ENCODE measurements around the gene ABCA2.

The ABCA2 gene

DNA sequence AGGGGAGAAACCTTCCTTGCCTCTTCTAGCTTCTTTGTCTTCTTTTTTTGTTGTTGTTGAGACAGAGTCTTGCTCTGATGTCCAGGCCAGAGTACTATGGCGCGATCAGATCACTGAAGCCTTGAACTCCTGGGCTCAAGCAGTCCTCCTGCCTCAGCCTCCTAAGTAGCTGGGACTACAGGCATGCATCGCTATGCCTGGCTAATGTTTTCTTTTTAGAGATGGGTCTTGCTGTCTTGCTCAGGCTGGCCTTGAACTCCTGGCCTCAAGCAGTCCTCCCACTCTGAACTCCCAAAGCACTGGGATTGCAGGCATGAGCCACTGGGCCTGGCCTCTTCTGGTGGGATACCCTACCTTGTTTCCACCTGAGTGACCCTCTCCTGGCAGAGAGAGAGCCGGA is 39.2 kb downstream of the ABCA2 start:
- Histone ChIP-seq H3K4me1 (ENCODE audit: insufficient read depth, low read length, poor library complexity, severe bottlenecking) (peaks cover 10% of the 10 kb centered on the region), H3K27me3 (ENCODE audit: insufficient read depth, low read length, poor library complexity, severe bottlenecking) (no peaks in the 10 kb centered on the region), H3K9me3 (ENCODE audit: insufficient read depth, low read depth, low read length) (no peaks in the 10 kb centered on the region), H3K79me2 (ENCODE audit: insufficient read depth, low read length) (peaks cover 13% of the 10 kb centered on the region), H3K9ac (ENCODE audit: low read depth, low read length, poor library complexity, severe bottlenecking) (no peak overlapping the region), H3K9me2 (replicated peaks; ENCODE audit: low read depth, low read length) (no peaks in the 10 kb centered on the region), H3F3A (ENCODE audit: low read depth) (no peaks in the 10 kb centered on the region), H3K4me3 (ENCODE audit: low read length, poor library complexity, severe bottlenecking) (no peak overlapping the region), H4K20me1 (ENCODE audit: insufficient read depth, low read length, poor library complexity, severe bottlenecking) (peaks cover 10% of the 10 kb centered on the region), H2AFZ (ENCODE audit: low read length) (no peak overlapping the region), H3K36me3 (ENCODE audit: insufficient read depth, low read length) (no peaks in the 10 kb centered on the region), H3K4me2 (ENCODE audit: low read depth, low read length, poor library complexity, severe bottlenecking) (no peak overlapping the region)
- TF ChIP-seq, protein P1, sequence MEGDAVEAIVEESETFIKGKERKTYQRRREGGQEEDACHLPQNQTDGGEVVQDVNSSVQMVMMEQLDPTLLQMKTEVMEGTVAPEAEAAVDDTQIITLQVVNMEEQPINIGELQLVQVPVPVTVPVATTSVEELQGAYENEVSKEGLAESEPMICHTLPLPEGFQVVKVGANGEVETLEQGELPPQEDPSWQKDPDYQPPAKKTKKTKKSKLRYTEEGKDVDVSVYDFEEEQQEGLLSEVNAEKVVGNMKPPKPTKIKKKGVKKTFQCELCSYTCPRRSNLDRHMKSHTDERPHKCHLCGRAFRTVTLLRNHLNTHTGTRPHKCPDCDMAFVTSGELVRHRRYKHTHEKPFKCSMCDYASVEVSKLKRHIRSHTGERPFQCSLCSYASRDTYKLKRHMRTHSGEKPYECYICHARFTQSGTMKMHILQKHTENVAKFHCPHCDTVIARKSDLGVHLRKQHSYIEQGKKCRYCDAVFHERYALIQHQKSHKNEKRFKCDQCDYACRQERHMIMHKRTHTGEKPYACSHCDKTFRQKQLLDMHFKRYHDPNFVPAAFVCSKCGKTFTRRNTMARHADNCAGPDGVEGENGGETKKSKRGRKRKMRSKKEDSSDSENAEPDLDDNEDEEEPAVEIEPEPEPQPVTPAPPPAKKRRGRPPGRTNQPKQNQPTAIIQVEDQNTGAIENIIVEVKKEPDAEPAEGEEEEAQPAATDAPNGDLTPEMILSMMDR (conservative IDR thresholded peaks at IDR 0.05; ENCODE audit: low read length): no peak
- TF ChIP-seq EZH2phosphoT487 (IDR thresholded peaks at IDR 0.05; ENCODE audit: borderline replicate concordance): no peak

DNA sequence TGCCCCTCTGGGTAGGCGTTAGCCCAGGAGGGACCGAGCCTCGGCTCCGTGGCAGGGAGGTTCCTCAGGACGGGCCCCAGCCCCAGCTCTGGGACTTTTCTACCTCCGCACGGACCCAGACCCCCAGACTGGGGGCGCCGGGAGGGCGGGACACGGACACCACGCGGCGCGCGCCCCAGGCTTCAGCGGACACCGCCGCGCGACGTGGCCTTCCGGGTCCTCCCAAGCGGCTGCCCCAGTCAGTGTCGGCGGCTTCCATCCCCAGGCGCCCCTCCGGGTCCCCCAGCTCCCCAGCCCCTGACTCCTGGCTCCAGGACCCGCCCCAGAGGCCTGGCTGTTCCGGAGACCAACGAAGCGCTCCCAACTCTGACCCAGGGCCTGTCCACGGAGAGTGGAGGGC is 42.2 kb downstream of the ABCA2 start:
- TF ChIP-seq, protein P1 (conservative IDR thresholded peaks at IDR 0.05; ENCODE audit: low read length): no peak
- TF ChIP-seq EZH2phosphoT487 (IDR thresholded peaks at IDR 0.05; ENCODE audit: borderline replicate concordance): no peak
- Histone ChIP-seq H3K79me2 (ENCODE audit: insufficient read depth, low read length) (no peaks in the 10 kb centered on the region), H2AFZ (ENCODE audit: low read length) (no peak overlapping the region), H3K4me2 (ENCODE audit: low read depth, low read length, poor library complexity, severe bottlenecking) (no peak overlapping the region), H4K20me1 (ENCODE audit: insufficient read depth, low read length, poor library complexity, severe bottlenecking) (no peaks in the 10 kb centered on the region), H3K9me3 (ENCODE audit: insufficient read depth, low read depth, low read length) (no peaks in the 10 kb centered on the region), H3K4me3 (ENCODE audit: low read length, poor library complexity, severe bottlenecking) (no peak overlapping the region), H3K9ac (ENCODE audit: low read depth, low read length, poor library complexity, severe bottlenecking) (no peak overlapping the region), H3F3A (ENCODE audit: low read depth) (no peaks in the 10 kb centered on the region), H3K9me2 (replicated peaks; ENCODE audit: low read depth, low read length) (no peaks in the 10 kb centered on the region), H3K27me3 (ENCODE audit: insufficient read depth, low read length, poor library complexity, severe bottlenecking) (no peaks in the 10 kb centered on the region), H3K36me3 (ENCODE audit: insufficient read depth, low read length) (no peaks in the 10 kb centered on the region), H3K4me1 (ENCODE audit: insufficient read depth, low read length, poor library complexity, severe bottlenecking) (no peaks in the 10 kb centered on the region)

- H3K4me2 ChIP-seq (ENCODE audit: low read depth, low read length, poor library complexity, severe bottlenecking): no peak overlapping the region
- H2AFZ ChIP-seq (ENCODE audit: low read length): no peak overlapping the region
- no peaks in the 10 kb centered on the region for H3K4me1 ChIP-seq (ENCODE audit: insufficient read depth, low read length, poor library complexity, severe bottlenecking)
- no peaks in the 10 kb centered on the region for H3K79me2 ChIP-seq (ENCODE audit: insufficient read depth, low read length)
- no peaks in the 10 kb centered on the region for H3K36me3 ChIP-seq (ENCODE audit: insufficient read depth, low read length)
- no peak overlapping the region for H3K9ac ChIP-seq (ENCODE audit: low read depth, low read length, poor library complexity, severe bottlenecking)
- TF ChIP-seq, protein P1 (conservative IDR thresholded peaks at IDR 0.05; ENCODE audit: low read length): no peak
- TF ChIP-seq EZH2phosphoT487 (IDR thresholded peaks at IDR 0.05; ENCODE audit: borderline replicate concordance): no peak
- no peaks in the 10 kb centered on the region for H4K20me1 ChIP-seq (ENCODE audit: insufficient read depth, low read length, poor library complexity, severe bottlenecking)
- H3K27me3 ChIP-seq (ENCODE audit: insufficient read depth, low read length, poor library complexity, severe bottlenecking): no peaks in the 10 kb centered on the region
- no peak overlapping the region for H3K4me3 ChIP-seq (ENCODE audit: low read length, poor library complexity, severe bottlenecking)
- no peaks in the 10 kb centered on the region for H3K9me3 ChIP-seq (ENCODE audit: insufficient read depth, low read depth, low read length)
- H3F3A ChIP-seq (ENCODE audit: low read depth): no peaks in the 10 kb centered on the region
- H3K9me2 ChIP-seq (replicated peaks; ENCODE audit: low read depth, low read length): no peaks in the 10 kb centered on the region
Measured at GRCh38 chr9:136985027-136985602, 42.9 kb downstream of the ABCA2 start.
